Loucy (cell line): ENCODE results near the gene SORCS2.

ENCODE experiments used
- H2AFZ ChIP-seq: fragments of 200-600 bp; sonication (generic); 2 replicates; pipeline ENCODE4 v1.6.0; 2016; ENCODE audit warnings: antibody characterized with exemption, mild to moderate bottlenecking, low read length, moderate library complexity
- H3F3A ChIP-seq: fragments of 200-600 bp; 2 replicates; pipeline ENCODE4 v1.6.0; 2016; ENCODE audit warnings: antibody characterized with exemption, low read depth, mild to moderate bottlenecking
- H3K27me3 ChIP-seq: fragments of 200-600 bp; sonication (generic); 2 replicates; pipeline ENCODE4 v1.6.1; 2014; ENCODE audit warnings: low read length, mild to moderate bottlenecking; ENCODE audit not compliant: insufficient read depth, poor library complexity, severe bottlenecking
- H3K36me3 ChIP-seq: fragments of 200-600 bp; sonication (generic); 2 replicates; pipeline ENCODE4 v1.6.1; 2016; ENCODE audit warnings: low read length; ENCODE audit not compliant: insufficient read depth
- H3K4me1 ChIP-seq: fragments of 200-600 bp; sonication (generic); 2 replicates; pipeline ENCODE4 v1.5.1; 2014; ENCODE audit warnings: low read length, mild to moderate bottlenecking; ENCODE audit not compliant: insufficient read depth, poor library complexity, severe bottlenecking
- H3K4me2 ChIP-seq: fragments of 200-600 bp; sonication (generic); 2 replicates; pipeline ENCODE4 v1.6.0; 2014; ENCODE audit warnings: antibody characterized with exemption, low read length, low read depth, mild to moderate bottlenecking; ENCODE audit not compliant: poor library complexity, severe bottlenecking
- H3K4me3 ChIP-seq: fragments of 200-600 bp; sonication (generic); 2 replicates; pipeline ENCODE4 v1.5.1; 2014; ENCODE audit warnings: low read length, mild to moderate bottlenecking, mixed read lengths; ENCODE audit not compliant: poor library complexity, severe bottlenecking
- H3K79me2 ChIP-seq: fragments of 200-600 bp; sonication (generic); 2 replicates; pipeline ENCODE4 v1.6.1; 2014; ENCODE audit warnings: low read length; ENCODE audit not compliant: insufficient read depth
- H3K9ac ChIP-seq: fragments of 200-600 bp; sonication (generic); 2 replicates; pipeline ENCODE4 v1.6.0; 2014; ENCODE audit warnings: mild to moderate bottlenecking, low read depth, low read length, moderate library complexity; ENCODE audit not compliant: poor library complexity, severe bottlenecking
- H3K9me2 ChIP-seq: fragments of 200-600 bp; sonication (generic); replicated peaks from 2 replicates; pipeline ENCODE4 v1.6.1; 2016; ENCODE audit warnings: low read depth, low read length, mixed read lengths
- H3K9me3 ChIP-seq: fragments of 200-600 bp; sonication (generic); 2 replicates; pipeline ENCODE4 v1.6.1; 2014; ENCODE audit warnings: mild to moderate bottlenecking, antibody characterized with exemption, low read length, low read depth; ENCODE audit not compliant: insufficient read depth
- H4K20me1 ChIP-seq: fragments of 200-600 bp; sonication (generic); 2 replicates; pipeline ENCODE4 v1.6.0; 2014; ENCODE audit warnings: antibody characterized with exemption, low read length, mild to moderate bottlenecking; ENCODE audit not compliant: insufficient read depth, poor library complexity, severe bottlenecking
- CTCF ChIP-seq: fragments of 200-600 bp; sonication (generic); conservative IDR thresholded peaks from 2 replicates; pipeline ENCODE4 v1.5.1; 2014; ENCODE audit warnings: mild to moderate bottlenecking, antibody characterized with exemption, low read length
- EZH2phosphoT487 ChIP-seq: fragments of 200-600 bp; IDR thresholded peaks from 2 replicates; pipeline ENCODE4 v1.6.1; 2018; ENCODE audit warnings: antibody characterized with exemption, mild to moderate bottlenecking, moderate library complexity, borderline replicate concordance

SORCS2 gene

DNA sequence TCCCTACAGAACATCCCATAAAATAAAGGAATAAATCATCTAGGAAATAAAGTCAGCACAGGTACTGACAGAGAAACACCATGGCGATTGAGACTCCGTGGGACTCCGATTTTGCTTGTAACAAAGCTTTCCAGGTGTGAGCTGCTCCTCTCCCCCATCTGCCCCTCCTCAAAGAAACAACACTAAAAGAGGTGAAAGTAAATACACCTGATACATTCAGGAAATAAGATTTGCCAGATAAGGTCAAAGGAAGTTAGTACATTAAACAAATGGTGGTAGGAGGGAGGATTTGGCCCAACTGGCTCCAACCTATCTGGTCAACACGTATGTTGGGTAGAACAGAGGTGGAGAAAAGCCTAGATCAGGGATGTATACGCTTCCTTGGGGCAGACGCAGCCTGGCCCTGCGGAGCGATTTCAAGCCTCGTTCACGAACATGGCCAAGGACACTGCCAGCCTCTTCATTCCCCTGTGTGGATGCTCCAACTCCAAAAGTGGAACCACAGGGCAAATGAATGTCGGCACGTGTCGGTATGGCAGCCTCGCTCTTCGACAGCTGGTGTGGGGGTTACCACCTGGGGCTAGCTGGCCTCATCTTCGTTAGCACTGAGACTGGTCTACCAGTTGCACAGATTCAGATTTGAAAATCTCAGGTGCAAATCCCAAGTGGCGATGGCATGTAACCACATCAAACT is 584.8 kb downstream of the SORCS2 start:
- no peak overlapping the region for H2AFZ ChIP-seq
- TF ChIP-seq CTCF = no peak
- no peak for TF ChIP-seq EZH2phosphoT487
- H3K9me3 ChIP-seq = no peaks in the 10 kb centered on the region; the same call in 1 of the 2 replicates
- no peak overlapping the region for H3K4me3 ChIP-seq
- H3K9me2 ChIP-seq = no peaks in the 10 kb centered on the region
- no peak overlapping the region for H3K4me2 ChIP-seq
- H3F3A ChIP-seq = no peaks in the 10 kb centered on the region
- H3K36me3 ChIP-seq = no peaks in the 10 kb centered on the region
- no peak overlapping the region for H3K9ac ChIP-seq
- no peaks in the 10 kb centered on the region for H3K79me2 ChIP-seq
- no peaks in the 10 kb centered on the region for H4K20me1 ChIP-seq
- H3K27me3 ChIP-seq = no peaks in the 10 kb centered on the region
- H3K4me1 ChIP-seq = no peaks in the 10 kb centered on the region

DNA sequence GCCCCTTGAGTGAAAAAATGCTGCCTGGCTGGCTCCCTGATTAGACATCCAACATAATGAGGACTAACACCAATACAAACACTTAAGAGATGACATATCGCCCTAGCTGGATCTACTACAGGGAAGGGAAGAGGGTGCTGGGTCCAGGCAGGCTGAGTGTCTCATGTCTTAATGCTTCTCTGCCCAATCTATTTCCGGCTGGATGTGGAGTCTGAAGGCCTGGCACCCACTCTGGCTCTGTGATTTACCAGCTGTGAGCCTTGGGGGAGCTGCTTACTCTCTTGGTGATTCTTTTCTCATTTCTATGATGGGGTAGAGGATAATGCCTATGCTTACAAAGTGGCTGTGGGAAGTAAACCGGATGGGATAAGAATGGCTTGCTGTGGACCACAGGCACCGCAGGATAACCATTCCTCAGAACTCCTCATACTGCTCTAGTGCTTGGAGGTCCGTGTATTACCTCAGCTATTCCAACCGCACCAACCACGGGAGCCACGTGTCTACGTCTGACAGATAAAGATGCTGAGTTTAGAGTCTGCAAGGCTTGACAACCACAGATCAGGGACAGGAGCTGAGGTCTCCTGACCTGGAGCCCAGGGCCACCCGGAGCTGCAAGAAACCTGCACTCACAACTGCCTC is 585.7 kb downstream of the SORCS2 start:
- no peaks in the 10 kb centered on the region for H4K20me1 ChIP-seq
- H3K27me3 ChIP-seq = no peaks in the 10 kb centered on the region
- H3K9ac ChIP-seq = no peak overlapping the region
- no peaks in the 10 kb centered on the region; the same call in 1 of the 2 replicates for H3K9me3 ChIP-seq
- no peaks in the 10 kb centered on the region for H3K4me1 ChIP-seq
- H3K9me2 ChIP-seq = no peaks in the 10 kb centered on the region
- TF ChIP-seq EZH2phosphoT487 (no peak), CTCF (no peak)
- H2AFZ ChIP-seq = no peak overlapping the region
- no peaks in the 10 kb centered on the region for H3K79me2 ChIP-seq
- no peak overlapping the region for H3K4me3 ChIP-seq
- H3K4me2 ChIP-seq = no peak overlapping the region
- no peaks in the 10 kb centered on the region for H3F3A ChIP-seq
- no peaks in the 10 kb centered on the region for H3K36me3 ChIP-seq

- Histone ChIP-seq H3K4me2 (no peak overlapping the region), H3K79me2 (no peaks in the 10 kb centered on the region), H3K27me3 (no peaks in the 10 kb centered on the region), H3K4me3 (no peak overlapping the region), H3F3A (no peaks in the 10 kb centered on the region), H3K9ac (no peak overlapping the region), H3K4me1 (no peaks in the 10 kb centered on the region), H3K9me3 (no peaks in the 10 kb centered on the region; the same call in 1 of the 2 replicates), H2AFZ (no peak overlapping the region), H3K9me2 (no peaks in the 10 kb centered on the region), H4K20me1 (no peaks in the 10 kb centered on the region), H3K36me3 (no peaks in the 10 kb centered on the region)
- no peak for TF ChIP-seq EZH2phosphoT487
- TF ChIP-seq CTCF = no peak
These were observed 586.4 kb downstream of the SORCS2 start for GRCh38 chr4:7778510-7779431.
